ENCODE data around the gene ADORA2A. TPM values are rescaled to one million over a fixed set of nuclear protein-coding genes. Genes with fewer than 3 reads are reported as not detected.

The ADORA2A gene
- total RNA-seq, 1 experiment from 2014 or later, result 1.2 TPM

DNA sequence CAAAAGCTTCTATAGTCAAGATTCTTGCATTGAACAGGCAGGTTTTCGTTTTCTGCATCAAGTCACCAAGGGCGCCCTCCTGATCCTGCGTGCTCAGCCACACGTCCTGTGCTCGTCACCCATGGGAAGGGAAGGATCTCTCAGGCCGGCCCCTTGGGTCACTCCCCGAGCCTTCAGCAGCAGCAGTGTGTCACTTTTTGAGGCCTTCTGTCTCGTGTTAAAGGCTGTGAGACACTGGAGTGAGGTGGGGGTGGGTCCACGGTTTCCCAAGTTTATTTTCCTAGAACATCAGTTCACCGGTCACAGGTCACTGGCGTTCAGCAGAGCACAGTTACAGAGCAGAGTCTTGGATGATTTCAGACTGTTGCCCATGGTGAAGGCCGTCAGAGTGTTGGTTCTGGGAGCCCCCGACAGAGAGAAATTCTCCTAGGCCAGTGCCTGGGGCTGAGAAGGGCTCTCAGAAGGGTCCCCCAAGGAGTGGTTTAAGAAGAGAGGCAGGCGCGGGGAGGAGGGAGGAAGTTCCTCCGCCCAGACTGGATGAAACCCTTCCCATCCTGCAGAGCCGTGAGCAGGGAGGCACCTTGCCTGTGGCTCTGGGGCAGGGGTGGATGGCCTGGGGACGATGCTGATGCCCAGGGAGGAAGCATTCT is 13.5 kb upstream of the ADORA2A start:
- no peak for DNase-seq (ENCODE audit: low read depth, low spot score)
- in situ Hi-C loops (cut with HindIII; ENCODE audit: low pct_unique_long_range_greater_than_20kb, low sequenced_read_pairs), result no loop called here

DNA sequence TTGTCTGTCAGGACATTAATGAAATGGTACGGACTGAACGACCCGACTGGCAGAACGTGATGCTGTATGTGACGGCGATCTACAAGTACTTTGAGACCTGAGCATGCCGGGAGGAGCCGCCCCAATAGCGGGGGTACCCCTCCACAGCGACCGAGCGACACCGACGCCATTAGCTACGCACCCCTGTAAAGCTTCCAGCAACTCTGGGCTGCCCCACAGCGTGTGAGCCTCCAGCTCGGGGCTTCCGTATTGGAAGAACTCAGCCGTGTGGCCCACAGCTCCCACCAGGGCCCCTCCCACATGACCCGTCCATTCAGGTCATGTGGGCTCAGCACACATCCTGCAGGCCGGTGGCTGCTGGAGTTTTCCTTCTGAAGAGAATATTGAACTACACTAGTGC is 12.9 kb upstream of the ADORA2A start:
- no peak for DNase-seq (ENCODE audit: low read depth, low spot score)
- in situ Hi-C loops (cut with HindIII; ENCODE audit: low pct_unique_long_range_greater_than_20kb, low sequenced_read_pairs), result no loop called here

DNA sequence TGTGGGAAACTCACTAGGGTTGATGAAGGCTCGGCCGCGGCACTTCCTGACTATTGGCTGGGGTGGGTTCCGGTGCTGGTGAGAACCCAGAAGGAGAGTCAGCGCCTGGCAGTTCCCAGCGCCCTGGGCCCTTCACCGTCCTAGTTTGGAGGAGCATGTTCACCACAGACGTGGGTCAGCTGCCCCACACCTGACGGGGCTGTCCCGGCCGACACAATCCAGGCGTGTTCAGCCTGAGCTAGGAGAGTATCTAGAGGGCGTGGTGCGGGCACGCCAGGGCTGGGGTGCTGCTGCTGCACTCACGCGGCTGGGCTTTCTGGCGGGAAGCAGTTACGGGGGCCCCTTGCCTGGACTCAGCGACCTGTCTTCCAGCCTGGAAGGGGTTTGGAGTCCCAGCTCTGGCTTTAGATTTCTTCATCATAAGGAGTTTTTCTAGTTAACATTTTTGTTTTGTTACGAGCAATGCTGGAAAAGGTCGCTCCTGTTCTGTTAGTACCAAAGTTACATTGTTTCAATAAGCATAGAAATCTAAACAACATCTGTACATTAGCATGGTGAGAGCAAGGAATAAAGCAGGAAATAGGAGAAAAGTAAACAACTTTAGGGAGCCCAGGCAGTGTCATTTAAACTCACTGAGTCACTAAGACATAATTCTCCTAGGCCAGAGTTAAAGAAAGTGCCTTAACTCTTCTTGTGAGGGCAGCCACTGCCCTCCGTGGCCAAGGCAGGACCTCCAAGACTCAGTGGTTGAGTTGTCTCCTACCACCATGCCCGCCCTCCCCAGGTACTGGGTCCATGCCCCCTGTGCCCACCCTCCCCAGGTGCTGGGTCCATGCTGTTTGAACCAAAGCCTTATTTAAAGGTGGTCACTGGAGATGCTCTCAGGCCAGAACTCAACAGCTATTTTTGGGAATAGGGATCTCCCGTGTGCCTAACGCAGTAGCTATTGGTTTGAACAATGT is 12.1 kb upstream of the ADORA2A start:
- no peak for DNase-seq (ENCODE audit: low read depth, low spot score)
- in situ Hi-C loops (cut with HindIII; ENCODE audit: low pct_unique_long_range_greater_than_20kb, low sequenced_read_pairs), result no loop called here

DNA sequence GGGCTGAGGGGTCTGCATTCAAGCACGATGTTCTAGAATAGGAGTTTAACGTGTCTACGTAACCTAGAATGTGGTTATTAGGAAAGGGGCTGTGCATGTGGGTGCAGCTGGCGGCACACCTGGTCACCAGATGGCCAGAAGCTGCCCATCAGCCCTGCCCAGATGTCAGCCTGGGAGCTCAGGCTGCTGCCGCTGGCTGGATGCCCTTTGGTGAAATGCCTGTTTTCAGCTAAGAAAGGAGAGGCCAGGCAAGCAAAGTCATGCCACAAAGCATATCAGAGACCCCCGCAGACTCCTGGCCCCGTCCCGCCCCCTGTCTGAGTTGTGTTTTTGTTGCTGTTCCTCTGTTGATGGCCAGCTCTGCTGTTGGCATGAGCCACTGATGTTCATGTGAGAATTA is 11.3 kb upstream of the ADORA2A start:
- in situ Hi-C loops (cut with HindIII; ENCODE audit: low pct_unique_long_range_greater_than_20kb, low sequenced_read_pairs), result no loop called here

DNA sequence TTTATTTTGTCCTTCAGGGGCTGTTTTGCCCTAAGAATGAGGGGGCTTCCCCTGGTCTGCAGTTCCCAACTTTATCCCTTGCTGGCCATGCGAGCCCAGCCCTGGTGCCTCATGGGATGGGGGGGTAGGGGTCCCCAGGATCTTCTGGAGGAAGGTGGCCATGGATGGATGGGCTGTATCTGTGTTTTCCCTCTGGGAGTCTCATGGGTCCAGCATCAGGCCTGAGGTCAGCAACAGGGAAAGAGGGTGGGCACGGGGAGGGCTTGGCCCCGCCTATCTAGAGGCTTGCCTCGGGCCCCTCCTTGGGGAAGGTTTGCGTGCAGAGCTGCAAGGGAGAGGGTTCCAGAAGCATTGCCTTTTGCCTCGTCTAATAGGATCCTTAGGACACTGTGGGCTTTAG is 10.8 kb upstream of the ADORA2A start:
- in situ Hi-C loops (cut with HindIII; ENCODE audit: low pct_unique_long_range_greater_than_20kb, low sequenced_read_pairs), result no loop called here
- DNase-seq (ENCODE audit: low read depth, low spot score), result no peak

More for the DNA sequence above, 11.3 kb upstream of the ADORA2A start:
- DNase-seq (ENCODE audit: low read depth, low spot score), result no peak

DNA sequence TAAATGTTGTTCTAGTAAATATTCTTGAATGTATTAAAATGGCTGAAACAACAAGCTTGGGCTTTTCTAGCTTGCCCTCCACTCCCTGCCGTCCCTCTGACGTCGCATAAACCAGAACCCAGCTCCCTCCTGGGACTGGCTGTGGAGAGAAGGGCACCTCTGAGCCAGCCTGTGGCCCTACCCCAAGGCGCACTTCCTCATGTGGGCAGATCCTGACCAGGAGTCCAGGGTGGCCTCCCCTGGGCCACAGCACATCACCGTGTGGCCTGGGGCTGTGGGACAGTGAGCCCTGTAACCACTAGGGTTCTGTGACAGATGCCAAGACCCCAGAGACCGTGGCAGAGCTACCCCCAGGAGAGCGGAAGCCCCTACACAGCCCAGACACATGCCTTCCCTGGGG is 10.2 kb upstream of the ADORA2A start:
- in situ Hi-C loops (cut with HindIII; ENCODE audit: low pct_unique_long_range_greater_than_20kb, low sequenced_read_pairs), result no loop called here
- no peak for DNase-seq (ENCODE audit: low read depth, low spot score)

DNA sequence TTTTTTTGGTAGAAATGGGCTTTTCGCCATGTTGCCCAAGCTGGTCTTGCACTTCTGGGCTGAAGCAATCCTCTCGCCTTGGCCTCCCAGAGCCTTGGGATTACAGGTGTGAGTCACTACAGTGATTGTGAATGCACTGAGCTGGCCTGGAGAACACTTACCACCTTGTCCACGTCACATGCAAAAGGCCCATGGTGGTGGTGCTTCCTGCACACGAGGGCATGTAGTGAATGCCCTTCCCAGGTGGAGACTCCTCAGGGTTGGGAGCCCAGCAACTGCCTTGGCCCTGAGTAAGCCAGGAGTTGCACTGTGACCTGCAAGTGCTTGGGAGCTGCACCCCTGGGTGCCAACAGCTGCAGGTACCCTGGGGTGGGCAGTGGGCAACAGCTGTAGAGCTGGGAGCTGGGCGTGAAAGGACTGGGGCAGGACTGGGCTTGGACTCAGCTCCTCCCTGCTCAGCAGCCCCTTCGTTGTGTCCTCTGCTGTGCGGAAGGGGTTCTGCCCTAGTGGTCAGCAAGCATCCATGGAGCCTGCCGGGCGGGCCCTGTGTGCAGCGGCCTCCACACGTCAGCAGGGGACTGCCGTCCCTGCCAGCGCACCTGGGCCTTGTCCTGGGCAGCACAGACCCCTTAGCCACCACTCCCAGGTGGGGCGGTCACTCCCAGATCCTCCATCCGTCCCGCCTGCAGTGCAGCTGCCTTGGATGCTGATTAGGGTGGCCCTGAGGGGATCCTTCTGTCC is 9.3 kb upstream of the ADORA2A start:
- DNase-seq (ENCODE audit: low read depth, low spot score), result no peak
- in situ Hi-C loops (cut with HindIII; ENCODE audit: low pct_unique_long_range_greater_than_20kb, low sequenced_read_pairs), result no loop called here

DNA sequence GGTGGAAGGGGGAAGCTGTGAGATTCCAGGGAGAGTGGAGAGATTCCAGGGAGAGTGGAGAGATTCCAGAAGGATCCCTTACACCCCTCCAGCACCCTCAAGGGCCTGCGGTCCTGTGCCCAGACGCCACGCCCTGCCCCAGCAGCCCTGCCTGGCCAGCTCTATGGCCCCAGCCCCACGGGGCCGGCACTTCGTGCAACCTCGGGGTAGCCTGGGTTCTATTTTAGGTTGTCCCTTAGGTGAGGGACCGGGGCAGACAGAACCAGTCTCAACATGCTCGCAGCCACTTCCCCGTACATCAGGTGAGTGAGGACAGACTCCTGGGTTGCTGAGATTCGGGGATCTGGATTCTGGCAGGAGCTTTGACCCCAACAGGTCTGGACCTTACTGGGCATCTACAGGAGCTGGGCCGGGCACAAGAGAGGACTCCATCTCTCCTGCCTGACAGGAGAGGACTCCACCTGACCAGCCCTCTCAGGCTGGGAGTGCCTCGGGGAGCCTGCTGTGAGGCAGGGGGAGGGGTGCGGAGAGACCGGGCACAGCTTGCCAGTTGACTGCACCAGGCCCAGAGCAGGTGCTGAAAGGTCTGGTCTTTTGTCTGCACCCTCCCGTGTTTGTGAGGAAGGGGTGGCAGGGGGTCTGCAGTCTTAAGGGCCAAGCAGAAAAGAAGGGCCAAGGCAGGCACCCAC is 8.5 kb upstream of the ADORA2A start:
- in situ Hi-C loops (cut with HindIII; ENCODE audit: low pct_unique_long_range_greater_than_20kb, low sequenced_read_pairs), result no loop called here
- no peak for DNase-seq (ENCODE audit: low read depth, low spot score)

DNA sequence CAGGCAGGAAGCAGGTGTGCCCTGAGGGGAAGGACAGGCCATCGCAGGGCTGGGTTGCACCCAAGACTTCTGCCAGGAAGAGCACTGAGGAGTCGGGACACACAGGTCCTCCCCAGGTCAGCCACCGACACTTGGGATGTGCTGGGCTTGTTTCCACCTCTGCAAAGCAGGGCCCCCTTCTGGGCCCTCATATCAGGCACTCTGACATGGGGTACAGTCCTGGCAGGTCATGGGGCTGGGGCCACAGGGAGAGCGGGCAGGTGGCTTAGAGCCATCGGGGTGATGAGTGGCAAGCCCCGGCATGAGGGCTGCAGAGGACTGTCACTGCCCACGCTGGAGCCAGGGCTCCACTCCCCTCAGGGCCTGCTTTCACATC is 7.9 kb upstream of the ADORA2A start:
- in situ Hi-C loops (cut with HindIII; ENCODE audit: low pct_unique_long_range_greater_than_20kb, low sequenced_read_pairs), result no loop called here
- no peak for DNase-seq (ENCODE audit: low read depth, low spot score)

DNA sequence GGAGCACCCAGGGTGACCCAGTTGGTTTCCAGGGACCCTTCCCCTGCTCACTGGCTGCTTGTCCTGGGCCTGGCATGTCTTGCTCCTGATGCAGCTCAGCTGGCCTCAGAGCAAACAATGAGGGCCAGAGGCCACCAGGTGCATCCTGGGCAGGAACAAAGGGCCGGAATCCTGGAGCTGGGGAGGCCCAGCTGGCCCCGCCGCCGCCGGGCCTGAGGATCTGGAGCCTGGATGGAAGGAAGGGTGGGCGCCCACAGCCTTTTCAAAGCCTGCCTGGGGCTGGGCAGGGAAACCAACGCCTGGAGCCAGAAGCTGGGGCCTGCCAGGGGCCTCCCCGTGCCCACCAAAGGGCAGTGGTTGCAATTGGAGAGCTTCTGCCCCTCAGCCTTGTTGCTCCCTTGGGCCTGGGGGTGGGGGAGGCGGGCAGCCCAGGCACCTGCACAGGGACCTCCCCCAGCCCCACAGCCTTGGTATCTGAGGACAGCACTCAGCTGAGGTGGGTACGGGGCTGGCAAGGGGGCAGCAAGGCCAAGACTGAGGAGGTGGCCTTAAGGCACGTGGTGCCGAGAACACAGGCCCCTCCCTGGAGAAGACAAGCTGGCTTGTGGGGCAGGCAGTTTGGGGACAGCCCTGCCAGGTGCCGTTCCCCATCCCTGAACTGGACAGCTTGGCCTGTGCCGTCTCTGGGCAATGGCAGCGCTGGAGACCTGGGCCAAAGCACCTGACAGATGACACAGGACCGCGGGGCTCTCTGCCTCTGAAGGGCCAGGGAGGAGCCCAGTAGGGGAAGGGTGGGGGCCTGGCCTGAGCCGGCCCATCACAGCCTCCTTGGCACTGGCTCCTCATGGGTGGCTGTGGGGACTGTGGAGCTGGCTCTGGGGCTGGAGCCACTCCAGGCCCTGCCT is 7.1 kb upstream of the ADORA2A start:
- DNase-seq (ENCODE audit: low read depth, low spot score), result no peak
- in situ Hi-C loops (cut with HindIII; ENCODE audit: low pct_unique_long_range_greater_than_20kb, low sequenced_read_pairs), result no loop called here

DNA sequence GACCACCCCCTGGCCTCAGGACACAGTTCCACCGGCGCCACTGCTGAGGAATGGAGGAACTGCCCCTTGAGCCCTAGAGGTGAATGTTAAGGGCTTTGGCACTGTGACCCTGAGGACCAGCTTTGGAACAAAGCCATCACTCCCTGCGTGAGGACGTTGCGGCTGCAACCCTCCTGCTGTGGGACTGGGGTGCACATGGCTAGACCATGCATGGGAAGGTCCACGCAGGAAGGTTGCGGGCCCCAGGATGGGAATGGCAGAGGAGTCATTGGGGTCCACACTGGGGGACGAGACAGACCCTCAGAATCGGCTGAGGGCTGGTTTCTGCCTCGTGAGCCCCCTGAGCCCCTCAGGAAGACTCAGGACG is 6.4 kb upstream of the ADORA2A start:
- in situ Hi-C loops (cut with HindIII; ENCODE audit: low pct_unique_long_range_greater_than_20kb, low sequenced_read_pairs), result no loop called here
- no peak for DNase-seq (ENCODE audit: low read depth, low spot score)

DNA sequence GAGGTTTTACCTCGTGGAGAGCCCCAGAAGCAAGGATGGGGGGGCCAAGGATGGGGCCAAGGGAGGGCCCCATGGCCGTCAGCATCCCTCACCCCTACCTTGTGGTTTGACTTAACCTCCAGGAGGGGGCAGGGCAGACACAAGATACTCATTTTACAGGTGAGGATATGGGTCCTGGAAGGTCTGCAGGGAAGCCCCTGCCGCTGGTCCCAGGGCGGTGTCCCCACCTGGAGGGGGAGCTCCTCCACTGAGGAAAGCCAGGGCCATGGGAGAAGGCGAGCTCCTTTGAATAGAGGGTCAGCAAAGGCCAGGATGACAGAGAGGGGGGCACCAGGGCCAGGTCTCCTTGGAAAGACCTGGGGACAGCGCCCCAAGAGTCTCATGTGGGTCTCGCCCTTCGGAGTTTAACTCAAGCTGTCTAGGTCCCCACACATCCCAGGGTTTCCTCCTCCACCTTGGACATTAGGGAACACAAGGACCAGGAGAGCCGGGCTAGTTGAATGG is 5.9 kb upstream of the ADORA2A start:
- DNase-seq (ENCODE audit: low read depth, low spot score), result peak; percentile 30
- in situ Hi-C loops (cut with HindIII; ENCODE audit: low pct_unique_long_range_greater_than_20kb, low sequenced_read_pairs), result no loop called here

DNA sequence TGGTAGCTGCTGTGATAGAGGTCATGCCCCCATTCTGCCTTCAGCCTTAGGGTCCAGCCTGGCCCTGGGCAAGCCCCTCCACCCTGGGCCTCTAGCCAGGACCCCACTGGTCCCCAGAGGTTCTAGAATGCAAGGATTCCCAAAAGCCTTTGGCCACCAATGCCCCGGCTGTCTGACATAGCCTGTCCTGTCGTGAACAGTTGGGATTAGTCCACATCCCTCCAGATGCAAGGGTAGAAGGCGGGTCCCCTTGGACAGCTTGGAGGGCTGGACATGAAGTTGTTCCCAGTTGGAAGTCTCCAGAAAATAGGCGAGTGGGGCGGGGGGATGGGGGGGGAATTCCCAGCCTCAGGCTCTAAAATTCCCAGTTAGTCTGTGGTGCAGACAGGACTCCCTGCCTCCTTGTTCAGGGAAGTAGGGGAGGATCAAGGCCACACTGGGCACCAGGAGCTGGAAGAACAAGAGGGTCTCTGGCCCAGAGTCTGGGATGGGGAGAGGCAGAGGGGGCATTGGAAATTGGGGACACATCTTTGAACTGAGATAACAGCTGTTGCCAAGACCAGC is 5.2 kb upstream of the ADORA2A start:
- DNase-seq (ENCODE audit: low read depth, low spot score), result no peak
- in situ Hi-C loops (cut with HindIII; ENCODE audit: low pct_unique_long_range_greater_than_20kb, low sequenced_read_pairs), result no loop called here

DNA sequence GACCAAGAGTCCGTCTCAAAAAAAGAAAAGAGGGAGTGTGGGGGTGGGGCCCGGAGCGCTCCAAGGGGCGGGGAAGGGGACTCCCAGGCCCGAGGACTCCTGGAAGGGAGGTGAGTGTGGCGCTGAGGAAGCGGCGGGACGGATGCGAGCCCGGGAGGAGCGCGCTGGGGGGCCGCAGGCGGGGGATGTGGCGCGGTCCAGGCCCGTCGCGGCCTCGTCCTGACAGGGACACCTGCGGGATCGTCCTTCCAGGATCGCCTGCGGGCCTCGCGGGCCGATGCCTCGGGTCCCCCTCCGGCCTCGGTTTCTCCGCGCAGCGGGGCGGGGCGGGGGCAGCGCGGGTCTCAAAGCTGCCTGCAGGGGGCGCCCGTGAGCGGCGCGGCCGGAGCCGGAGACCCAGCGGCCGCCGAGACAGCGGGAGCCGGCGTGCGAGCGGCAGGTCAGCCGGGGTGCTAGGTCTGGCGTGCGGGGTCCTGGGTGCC is 3.8 kb upstream of the ADORA2A start:
- in situ Hi-C loops (cut with HindIII; ENCODE audit: low pct_unique_long_range_greater_than_20kb, low sequenced_read_pairs), result no loop called here

DNA sequence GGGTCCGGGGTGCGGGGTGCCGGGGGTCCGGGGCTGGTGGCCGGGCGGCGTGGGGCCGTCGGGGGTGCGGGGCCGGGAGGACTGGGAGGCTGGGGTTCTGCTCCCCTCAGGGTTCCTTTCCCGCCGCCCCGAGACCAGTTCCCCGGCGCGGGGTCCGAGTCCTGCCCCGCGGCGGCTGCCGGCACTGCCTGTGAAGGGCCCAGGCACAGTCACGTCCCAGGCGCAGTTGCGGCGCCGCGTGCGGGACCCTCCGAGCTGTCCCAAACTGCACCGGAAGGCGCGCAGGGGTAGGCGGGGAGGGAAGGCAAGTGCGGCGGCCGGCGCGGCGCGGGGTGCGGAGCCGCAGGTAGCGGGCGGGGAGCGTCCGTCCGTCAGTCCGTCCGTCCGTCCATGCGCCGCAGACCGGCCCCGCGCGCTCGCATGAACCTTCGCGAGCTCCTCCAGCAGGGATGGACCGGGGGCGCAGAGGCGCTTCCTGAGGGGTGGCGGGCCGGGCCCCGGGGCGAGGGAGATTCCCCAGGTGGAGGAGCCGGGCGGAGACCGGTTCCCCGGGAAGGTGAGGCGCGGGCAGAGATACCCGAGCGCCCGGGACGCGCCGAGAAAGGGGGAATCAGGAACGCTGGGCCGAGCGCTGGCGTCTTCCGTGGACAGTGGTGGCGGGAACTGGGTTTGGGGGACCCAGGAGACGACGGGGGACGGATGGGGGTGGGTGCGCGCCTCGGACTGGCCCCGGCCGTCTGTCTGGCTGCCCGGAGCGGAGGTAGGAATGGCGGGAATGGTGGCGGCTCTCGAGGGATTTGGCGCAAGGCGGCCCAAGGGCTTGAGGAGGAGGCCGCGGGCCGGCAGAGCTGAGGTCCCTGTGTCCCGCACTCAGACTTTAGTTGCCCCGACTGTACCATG is 3.1 kb upstream of the ADORA2A start:
- in situ Hi-C loops (cut with HindIII; ENCODE audit: low pct_unique_long_range_greater_than_20kb, low sequenced_read_pairs), result no loop called here
- DNase-seq (ENCODE audit: low read depth, low spot score), result no peak

More for the DNA sequence above, 3.8 kb upstream of the ADORA2A start:
- DNase-seq (ENCODE audit: low read depth, low spot score), result peak; percentile 39

Measured in SK-MEL-5 (cell line).